ENCODE data around the gene PROS1. TPM values are rescaled to one million over a fixed set of nuclear protein-coding genes. Genes with fewer than 3 reads are reported as not detected.
"Not testable (repeated sequence)": the region's sequence is repeated elsewhere in the genome, so short reads cannot be mapped to it uniquely, and the experiment has no call there.

The PROS1 gene
- total RNA-seq, 1 experiment from 2014 or later: 5.5 TPM

- H3K9me2 ChIP-seq (replicated peaks; ENCODE audit: low read length): no peaks in the 10 kb centered on the region
- no peaks in the 10 kb centered on the region for H4K20me1 ChIP-seq (ENCODE audit: low read length)
- no peak overlapping the region for H3K4me2 ChIP-seq (ENCODE audit: low read length)
- H3K4me3 ChIP-seq (ENCODE audit: low read length): no peak overlapping the region
- H3K9ac ChIP-seq (ENCODE audit: low read length): no peak overlapping the region
- no peaks in the 10 kb centered on the region for H3K79me2 ChIP-seq (ENCODE audit: low read length)
- DNase-seq: no peak
- intact Hi-C loops (cut with micrococcal nuclease): no loop called here
- no peaks in the 10 kb centered on the region for H3K4me1 ChIP-seq (ENCODE audit: insufficient read depth, low read length)
- TF ChIP-seq CTCF (conservative IDR thresholded peaks at IDR 0.05; ENCODE audit: low read depth, low read length) (0 out of 2 replicates have a peak, but pooled peaks have one; percentile 19), EZH2phosphoT487 (IDR thresholded peaks at IDR 0.05; ENCODE audit: borderline replicate concordance, low read length) (no peak)
- no peaks in the 10 kb centered on the region for H3K36me3 ChIP-seq (ENCODE audit: low read depth, low read length)
- H3F3A ChIP-seq (ENCODE audit: low read length, unreplicated experiment): no peaks in the 10 kb centered on the region
- H3K9me3 ChIP-seq (ENCODE audit: low read length): no peaks in the 10 kb centered on the region
- ChIA-PET POLR2A (ENCODE audit: unreplicated experiment) (no interaction called here), CTCF (no interaction called here)
- H2AFZ ChIP-seq (ENCODE audit: low read length): no peak overlapping the region
- H3K27ac ChIP-seq (ENCODE audit: low read length): no peak overlapping the region
- BruUV-seq (replicated peaks): no TSS peak
- ATAC-seq: no peak
- H3K27me3 ChIP-seq (ENCODE audit: low read length): no peaks in the 10 kb centered on the region
Measured at GRCh38 chr3:93867425-93867824, 106.3 kb downstream of the PROS1 start.

- CTCF ChIA-PET: no interaction called here
- intact Hi-C loops (cut with micrococcal nuclease): no loop called here
- H3K4me2 ChIP-seq (ENCODE audit: low read length): no peak overlapping the region
Measured at GRCh38 chr3:93861017-93861416, 112.7 kb downstream of the PROS1 start.

GRCh38 chr3:93855401-93855800, 118.3 kb downstream of the PROS1 start:
- BruUV-seq (replicated peaks): no TSS peak
- no peak overlapping the region for H3K4me2 ChIP-seq (ENCODE audit: low read length)
- no peaks in the 10 kb centered on the region for H3K79me2 ChIP-seq (ENCODE audit: low read length)
- H3K4me1 ChIP-seq (ENCODE audit: insufficient read depth, low read length): no peaks in the 10 kb centered on the region
- ChIA-PET POLR2A (ENCODE audit: unreplicated experiment) (no interaction called here), CTCF (no interaction called here)
- H3K9me3 ChIP-seq (ENCODE audit: low read length): no peaks in the 10 kb centered on the region
- no peak overlapping the region for H3K4me3 ChIP-seq (ENCODE audit: low read length)
- intact Hi-C loops (cut with micrococcal nuclease): no loop called here
- no peak overlapping the region for H3K9ac ChIP-seq (ENCODE audit: low read length)
- no peak overlapping the region for H2AFZ ChIP-seq (ENCODE audit: low read length)
- no peaks in the 10 kb centered on the region for H4K20me1 ChIP-seq (ENCODE audit: low read length)
- no peaks in the 10 kb centered on the region for H3F3A ChIP-seq (ENCODE audit: low read length, unreplicated experiment)
- no peaks in the 10 kb centered on the region for H3K9me2 ChIP-seq (replicated peaks; ENCODE audit: low read length)
- no peaks in the 10 kb centered on the region for H3K27me3 ChIP-seq (ENCODE audit: low read length)
- no peak overlapping the region for H3K27ac ChIP-seq (ENCODE audit: low read length)
- no peaks in the 10 kb centered on the region for H3K36me3 ChIP-seq (ENCODE audit: low read depth, low read length)
- DNase-seq: no peak
- no peak for ATAC-seq
- TF ChIP-seq EZH2 (IDR thresholded peaks at IDR 0.05; ENCODE audit: low read length, unreplicated experiment) (no peak), EZH2phosphoT487 (IDR thresholded peaks at IDR 0.05; ENCODE audit: borderline replicate concordance, low read length) (no peak), CTCF (conservative IDR thresholded peaks at IDR 0.05; ENCODE audit: low read depth, low read length) (no peak)

More at GRCh38 chr3:93861017-93861416, 112.7 kb downstream of the PROS1 start:
- Histone ChIP-seq H3K27me3 (ENCODE audit: low read length) (no peaks in the 10 kb centered on the region), H3F3A (ENCODE audit: low read length, unreplicated experiment) (no peaks in the 10 kb centered on the region), H4K20me1 (ENCODE audit: low read length) (no peaks in the 10 kb centered on the region), H3K79me2 (ENCODE audit: low read length) (no peaks in the 10 kb centered on the region), H3K4me1 (ENCODE audit: insufficient read depth, low read length) (no peaks in the 10 kb centered on the region), H2AFZ (ENCODE audit: low read length) (no peak overlapping the region), H3K9me2 (replicated peaks; ENCODE audit: low read length) (no peaks in the 10 kb centered on the region), H3K27ac (ENCODE audit: low read length) (no peak overlapping the region), H3K9ac (ENCODE audit: low read length) (no peak overlapping the region), H3K9me3 (ENCODE audit: low read length) (no peaks in the 10 kb centered on the region), H3K36me3 (ENCODE audit: low read depth, low read length) (no peaks in the 10 kb centered on the region), H3K4me3 (ENCODE audit: low read length) (no peak overlapping the region)
- ATAC-seq (no peak), DNase-seq (no peak)
- POLR2A ChIA-PET (ENCODE audit: unreplicated experiment): no interaction called here
- no TSS peak for BruUV-seq (replicated peaks)
- TF ChIP-seq EZH2 (IDR thresholded peaks at IDR 0.05; ENCODE audit: low read length, unreplicated experiment): no peak
- TF ChIP-seq EZH2phosphoT487 (IDR thresholded peaks at IDR 0.05; ENCODE audit: borderline replicate concordance, low read length): no peak
- TF ChIP-seq CTCF (conservative IDR thresholded peaks at IDR 0.05; ENCODE audit: low read depth, low read length): no peak

- H3F3A ChIP-seq (ENCODE audit: low read length, unreplicated experiment); H4K20me1 ChIP-seq (ENCODE audit: low read length); BruUV-seq (replicated peaks); H3K9me3 ChIP-seq (ENCODE audit: low read length); H3K27ac ChIP-seq (ENCODE audit: low read length); H3K4me2 ChIP-seq (ENCODE audit: low read length); DNase-seq; H3K79me2 ChIP-seq (ENCODE audit: low read length); H3K27me3 ChIP-seq (ENCODE audit: low read length); H2AFZ ChIP-seq (ENCODE audit: low read length); intact Hi-C loops (cut with micrococcal nuclease); CTCF ChIA-PET; H3K9me2 ChIP-seq (replicated peaks; ENCODE audit: low read length); H3K36me3 ChIP-seq (ENCODE audit: low read depth, low read length); ATAC-seq; H3K9ac ChIP-seq (ENCODE audit: low read length); H3K4me1 ChIP-seq (ENCODE audit: insufficient read depth, low read length); POLR2A ChIA-PET (ENCODE audit: unreplicated experiment); H3K4me3 ChIP-seq (ENCODE audit: low read length): not testable (repeated sequence)
Measured at GRCh38 chr3:93852228-93852627, 121.5 kb downstream of the PROS1 start.
